H1 (cell line): ENCODE data around the gene RPGRIP1. TPM values are rescaled to one million over a fixed set of nuclear protein-coding genes. Genes with fewer than 3 reads are reported as not detected.

ENCODE experiments used
- NRF1 ChIP-seq: IDR thresholded peaks from 2 replicates; pipeline ENCODE4 v1.6.1; 2011; ENCODE audit warnings: mild to moderate bottlenecking, low read depth, low read length, improper control_type of control experiment
- POU5F1 ChIP-seq: IDR thresholded peaks from 2 replicates; pipeline ENCODE4 v1.6.1; 2011; ENCODE audit warnings: low read depth, mild to moderate bottlenecking, low read length, moderate library complexity
- polyA plus RNA-seq, 7 experiments: library from polyadenylated mRNA; depleted of rRNA in 3 of 7; stranded (reverse) in 5 of 7; unstranded in 2 of 7; fragments of >200 nt in 5 of 7; fragments of 200-250 nt in 2 of 7; gene quantifications; 1 replicate in 5 of 7; 2 replicates in 1 of 7; 4 replicates in 1 of 7; pipeline versions ENCODE4 v1.2.1 to v1.2.3, GENCODE V29; 2011 to 2013; ENCODE audit warnings: missing spikeins in 2 of 7, mixed read lengths in 2 of 7
- total RNA-seq: library from RNA; stranded (reverse); fragmentation: NEBNext Ultra II Directional; extraction: Animal tissue kit (Norgen Biotek cat#: 25700); gene quantifications from 2 replicates; pipeline ENCODE4 v1.2.1, GENCODE V29; 2021
- TF ChIP-seq, protein P1 (sequence below): IDR thresholded peaks from 2 replicates; pipeline ENCODE4 v1.6.1; 2011; ENCODE audit warnings: low read length, improper control_type of control experiment

The RPGRIP1 gene
- total and polyA plus RNA-seq, 2 of the 8 experiments (the other 6 are each of a cell fraction or from before 2014, with no cell fraction given), result 0.36 to 0.65 TPM

- no peak for TF ChIP-seq POU5F1
- TF ChIP-seq, protein P1, sequence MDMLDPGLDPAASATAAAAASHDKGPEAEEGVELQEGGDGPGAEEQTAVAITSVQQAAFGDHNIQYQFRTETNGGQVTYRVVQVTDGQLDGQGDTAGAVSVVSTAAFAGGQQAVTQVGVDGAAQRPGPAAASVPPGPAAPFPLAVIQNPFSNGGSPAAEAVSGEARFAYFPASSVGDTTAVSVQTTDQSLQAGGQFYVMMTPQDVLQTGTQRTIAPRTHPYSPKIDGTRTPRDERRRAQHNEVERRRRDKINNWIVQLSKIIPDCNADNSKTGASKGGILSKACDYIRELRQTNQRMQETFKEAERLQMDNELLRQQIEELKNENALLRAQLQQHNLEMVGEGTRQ, result no peak
- no peak for TF ChIP-seq NRF1
These were observed 21.6 kb upstream of the RPGRIP1 start (continued) for GRCh38 chr14:21258005-21258888.
